GM19099 (cell line): Measurements from ENCODE around the gene KLK5.

Experiments
- POLR2A ChIP-seq: IDR thresholded peaks from 3 replicates; pipeline ENCODE4 v1.6.1; 2011; ENCODE audit warnings: low read depth; ENCODE audit not compliant: insufficient read length; ENCODE audit errors: extremely low read depth

Gene KLK5

GRCh38 chr19:50912102-50912599 is 40.7 kb downstream of the KLK5 start:
- no peak for TF ChIP-seq POLR2A

- no peak for TF ChIP-seq POLR2A
These were observed 41.4 kb downstream of the KLK5 start, which contains the start of gene KLK4 for GRCh38 chr19:50911206-50912101. TSS of gene KLK4 (minus strand) at chr19:50911395. CDS start at chr19:50910738, 657 bp downstream.

GRCh38 chr19:50910722-50911121 is 42.1 kb downstream of the KLK5 start:
- TF ChIP-seq POLR2A: no peak

- no peak for TF ChIP-seq POLR2A
These were observed 43.4 kb downstream of the KLK5 start for GRCh38 chr19:50909240-50910070.

- TF ChIP-seq POLR2A: no peak
These were observed 44.5 kb downstream of the KLK5 start for GRCh38 chr19:50908336-50908735.

- TF ChIP-seq POLR2A: no peak
These were observed 46.6 kb downstream of the KLK5 start for GRCh38 chr19:50906217-50906616.

- TF ChIP-seq POLR2A: no peak
These were observed 50.2 kb downstream of the KLK5 start for GRCh38 chr19:50902640-50903039.

GRCh38 chr19:50899569-50899968 is 53.3 kb downstream of the KLK5 start:
- no peak for TF ChIP-seq POLR2A

GRCh38 chr19:50898018-50898417 is 54.8 kb downstream of the KLK5 start:
- TF ChIP-seq POLR2A: no peak

GRCh38 chr19:50897612-50898011 is 55.2 kb downstream of the KLK5 start:
- no peak for TF ChIP-seq POLR2A

- TF ChIP-seq POLR2A: peak; percentile 3
These were observed 55.6 kb downstream of the KLK5 start for GRCh38 chr19:50897191-50897607.

- TF ChIP-seq POLR2A: peak; percentile 23
These were observed 56.1 kb downstream of the KLK5 start for GRCh38 chr19:50896591-50897190.

GRCh38 chr19:50894478-50895356 is 58.1 kb downstream of the KLK5 start:
- no peak for TF ChIP-seq POLR2A
